Neural progenitor cell (in vitro differentiated cells): ENCODE results near the gene SLC4A5. TPM values are rescaled to one million over a fixed set of nuclear protein-coding genes. Genes with fewer than 3 reads are reported as not detected.

Experiments used
- DNase-seq: peaks from one replicate; pipeline ENCODE4 v3.0.0-alpha.2; 2016; ENCODE audit warnings: low spot score
- H2AFZ ChIP-seq: fragments of 200-600 bp; sonication (generic); replicated peaks from 2 replicates; pipeline ENCODE4 v1.6.1; 2016; ENCODE audit warnings: antibody characterized with exemption
- H3F3A ChIP-seq: fragments of 200-600 bp; sonication (generic); 2 replicates; pipeline ENCODE4 v1.6.1; 2016; ENCODE audit warnings: antibody characterized with exemption, low read depth
- H3K27ac ChIP-seq: fragments of 200-600 bp; sonication (generic); 2 replicates; pipeline ENCODE4 v1.5.1; 2016; ENCODE audit warnings: mild to moderate bottlenecking
- H3K27me3 ChIP-seq: fragments of 200-600 bp; sonication (generic); 2 replicates; pipeline ENCODE4 v1.6.1; 2016; ENCODE audit warnings: mild to moderate bottlenecking, moderate library complexity
- H3K36me3 ChIP-seq: fragments of 200-600 bp; sonication (generic); 2 replicates; pipeline ENCODE4 v1.5.1; 2016
- H3K4me1 ChIP-seq: fragments of 200-600 bp; sonication (generic); 2 replicates; pipeline ENCODE4 v1.6.1; 2016; ENCODE audit warnings: mixed run types
- H3K4me2 ChIP-seq: fragments of 200-600 bp; sonication (generic); 2 replicates; pipeline ENCODE4 v1.6.1; 2016
- H3K4me3 ChIP-seq: fragments of 200-600 bp; sonication (generic); 2 replicates; pipeline ENCODE4 v1.5.1; 2016
- H3K79me2 ChIP-seq: fragments of 200-600 bp; sonication (generic); 2 replicates; pipeline ENCODE4 v1.6.1; 2016; ENCODE audit warnings: low read depth
- H3K9ac ChIP-seq: fragments of 200-600 bp; sonication (generic); 2 replicates; pipeline ENCODE4 v1.6.1; 2016
- H3K9me3 ChIP-seq: fragments of 200-600 bp; sonication (generic); 2 replicates; pipeline ENCODE4 v1.5.1; 2016; ENCODE audit warnings: low read depth
- H4K20me1 ChIP-seq: fragments of 200-600 bp; sonication (generic); 2 replicates; pipeline ENCODE4 v1.6.1; 2016; ENCODE audit warnings: low read depth
- H3K27ac Mint-ChIP-seq: 3 replicates; pipeline ENCODE4 v1.8.0; 2021; ENCODE audit warnings: mixed read lengths
- H3K27me3 Mint-ChIP-seq: 2 replicates; pipeline ENCODE4 v1.8.0; 2022; ENCODE audit warnings: low read depth, mild to moderate bottlenecking, inconsistent platforms, moderate library complexity, mixed read lengths; ENCODE audit not compliant: insufficient read depth
- H3K36me3 Mint-ChIP-seq: 3 replicates; pipeline ENCODE4 v1.8.0; 2021; ENCODE audit warnings: mixed read lengths
- H3K4me1 Mint-ChIP-seq: 3 replicates; pipeline ENCODE4 v1.8.0; 2021; ENCODE audit warnings: mixed read lengths
- H3K4me3 Mint-ChIP-seq: 3 replicates; pipeline ENCODE4 v1.8.0; 2021; ENCODE audit warnings: mild to moderate bottlenecking, moderate library complexity, mixed read lengths
- H3K9me3 Mint-ChIP-seq: 3 replicates; pipeline ENCODE4 v1.8.0; 2020; ENCODE audit warnings: mixed read lengths
- EZH2 ChIP-seq: fragments of 200-600 bp; sonication (generic); IDR thresholded peaks from 2 replicates; pipeline ENCODE4 v1.6.1; 2017; ENCODE audit warnings: antibody characterized with exemption, mild to moderate bottlenecking, moderate library complexity
- EZH2phosphoT487 ChIP-seq: fragments of 200-600 bp; sonication (generic); IDR thresholded peaks from 2 replicates; pipeline ENCODE4 v1.6.1; 2017; ENCODE audit warnings: antibody characterized with exemption
- total RNA-seq: library from RNA; depleted of rRNA; stranded (reverse); fragments of >200 nt; gene quantifications from 2 replicates; pipeline ENCODE4 v1.2.3, GENCODE V29; 2015; ENCODE audit warnings: low replicate concordance
- TF ChIP-seq, protein P1 (sequence below): fragments of 200-600 bp; sonication (generic); IDR thresholded peaks from 2 replicates; pipeline ENCODE4 v1.5.1; 2017; ENCODE audit warnings: antibody characterized with exemption, mild to moderate bottlenecking

SLC4A5 gene
- total RNA-seq, 1 donor from 2014 or later, result 2.0 TPM

DNA sequence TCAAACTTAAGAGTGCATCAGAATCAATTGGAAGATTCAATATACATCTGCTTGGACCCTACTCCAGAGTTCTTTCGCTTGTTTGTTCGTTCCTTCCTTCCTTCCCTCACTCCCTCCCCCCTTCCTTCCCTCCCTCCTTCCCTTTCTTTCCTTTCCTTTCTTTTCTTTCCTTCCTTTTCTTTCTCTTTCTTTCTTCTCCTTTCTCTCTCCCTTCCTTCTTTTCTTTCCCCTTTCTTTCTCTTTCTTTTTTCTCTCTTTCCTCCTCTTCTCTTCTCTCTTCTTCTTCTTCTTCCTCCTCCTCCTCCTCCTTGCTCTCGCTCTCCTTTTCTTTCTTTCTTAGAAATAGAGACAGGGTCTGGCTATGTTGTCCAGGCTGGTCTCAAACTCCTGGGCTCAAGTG, 98.9 kb downstream of the SLC4A5 start:
- Histone ChIP-seq H3K4me3 (no peak overlapping the region), H3K9me3 (no peaks in the 10 kb centered on the region), H3K27ac (no peak overlapping the region), H3F3A (no peaks in the 10 kb centered on the region), H4K20me1 (no peaks in the 10 kb centered on the region), H3K27me3 (no peaks in the 10 kb centered on the region), H3K4me1 (no peaks in the 10 kb centered on the region), H3K9ac (no peak overlapping the region), H3K36me3 (no peaks in the 10 kb centered on the region), H3K4me2 (no peak overlapping the region), H3K79me2 (no peaks in the 10 kb centered on the region), H2AFZ (no peak overlapping the region)
- no peak overlapping the region for H3K27ac Mint-ChIP-seq
- no peaks in the 10 kb centered on the region for H3K9me3 Mint-ChIP-seq
- no peak for DNase-seq
- peaks cover 5% of the 10 kb centered on the region for H3K27me3 Mint-ChIP-seq
- H3K36me3 Mint-ChIP-seq, result no peaks in the 10 kb centered on the region
- no peak overlapping the region for H3K4me3 Mint-ChIP-seq
- no peak for TF ChIP-seq EZH2phosphoT487
- TF ChIP-seq, protein P1, sequence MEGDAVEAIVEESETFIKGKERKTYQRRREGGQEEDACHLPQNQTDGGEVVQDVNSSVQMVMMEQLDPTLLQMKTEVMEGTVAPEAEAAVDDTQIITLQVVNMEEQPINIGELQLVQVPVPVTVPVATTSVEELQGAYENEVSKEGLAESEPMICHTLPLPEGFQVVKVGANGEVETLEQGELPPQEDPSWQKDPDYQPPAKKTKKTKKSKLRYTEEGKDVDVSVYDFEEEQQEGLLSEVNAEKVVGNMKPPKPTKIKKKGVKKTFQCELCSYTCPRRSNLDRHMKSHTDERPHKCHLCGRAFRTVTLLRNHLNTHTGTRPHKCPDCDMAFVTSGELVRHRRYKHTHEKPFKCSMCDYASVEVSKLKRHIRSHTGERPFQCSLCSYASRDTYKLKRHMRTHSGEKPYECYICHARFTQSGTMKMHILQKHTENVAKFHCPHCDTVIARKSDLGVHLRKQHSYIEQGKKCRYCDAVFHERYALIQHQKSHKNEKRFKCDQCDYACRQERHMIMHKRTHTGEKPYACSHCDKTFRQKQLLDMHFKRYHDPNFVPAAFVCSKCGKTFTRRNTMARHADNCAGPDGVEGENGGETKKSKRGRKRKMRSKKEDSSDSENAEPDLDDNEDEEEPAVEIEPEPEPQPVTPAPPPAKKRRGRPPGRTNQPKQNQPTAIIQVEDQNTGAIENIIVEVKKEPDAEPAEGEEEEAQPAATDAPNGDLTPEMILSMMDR, result no peak
- no peak for TF ChIP-seq EZH2
- no peaks in the 10 kb centered on the region for H3K4me1 Mint-ChIP-seq

DNA sequence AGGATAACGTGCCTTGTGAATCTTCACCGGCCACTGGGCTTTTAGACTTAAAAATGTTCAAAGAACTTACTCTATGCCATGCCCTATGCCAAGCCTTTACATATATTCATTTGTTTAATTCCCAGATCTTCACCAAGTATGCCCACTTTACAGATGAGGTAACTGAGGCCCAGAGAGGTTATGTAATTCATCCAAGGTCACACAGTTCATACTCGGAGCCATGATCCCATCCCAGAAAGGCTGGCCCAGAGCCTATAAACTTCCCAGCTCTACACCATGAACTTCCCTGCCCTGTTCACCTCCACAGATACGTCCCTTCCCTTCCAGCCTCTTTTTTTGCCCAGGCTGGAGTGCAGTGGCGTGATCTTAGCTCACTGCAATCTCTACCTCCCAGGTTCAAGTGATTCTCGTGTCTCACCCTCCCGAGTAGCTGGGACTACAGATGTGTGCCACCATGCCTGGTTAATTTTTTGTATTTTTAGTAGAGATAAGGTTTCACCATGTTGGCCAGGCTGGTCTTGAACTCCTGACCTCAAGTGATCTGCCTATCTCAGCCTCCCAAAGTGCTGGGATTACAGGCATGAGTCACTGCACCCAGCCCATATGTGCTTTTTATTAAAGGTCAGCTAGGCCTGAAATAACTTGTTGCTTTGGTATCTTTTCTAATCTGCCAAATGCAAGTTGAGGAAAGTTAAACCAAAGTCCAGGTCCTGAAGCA, 100.7 kb downstream of the SLC4A5 start:
- H3K9me3 Mint-ChIP-seq, result no peaks in the 10 kb centered on the region
- TF ChIP-seq EZH2phosphoT487 (no peak), EZH2 (no peak)
- TF ChIP-seq, protein P1, result no peak
- no peak overlapping the region for H3K4me3 Mint-ChIP-seq
- H3K4me1 Mint-ChIP-seq, result no peaks in the 10 kb centered on the region
- Histone ChIP-seq H3F3A (no peaks in the 10 kb centered on the region), H3K27me3 (no peaks in the 10 kb centered on the region), H3K9me3 (no peaks in the 10 kb centered on the region), H3K4me3 (no peak overlapping the region), H3K27ac (no peak overlapping the region), H3K4me2 (no peak overlapping the region), H2AFZ (no peak overlapping the region), H3K4me1 (no peaks in the 10 kb centered on the region), H4K20me1 (no peaks in the 10 kb centered on the region), H3K9ac (no peak overlapping the region), H3K79me2 (no peaks in the 10 kb centered on the region), H3K36me3 (no peaks in the 10 kb centered on the region)
- H3K27ac Mint-ChIP-seq, result no peak overlapping the region
- peaks cover 4% of the 10 kb centered on the region for H3K27me3 Mint-ChIP-seq
- no peaks in the 10 kb centered on the region for H3K36me3 Mint-ChIP-seq
- no peak for DNase-seq

DNA sequence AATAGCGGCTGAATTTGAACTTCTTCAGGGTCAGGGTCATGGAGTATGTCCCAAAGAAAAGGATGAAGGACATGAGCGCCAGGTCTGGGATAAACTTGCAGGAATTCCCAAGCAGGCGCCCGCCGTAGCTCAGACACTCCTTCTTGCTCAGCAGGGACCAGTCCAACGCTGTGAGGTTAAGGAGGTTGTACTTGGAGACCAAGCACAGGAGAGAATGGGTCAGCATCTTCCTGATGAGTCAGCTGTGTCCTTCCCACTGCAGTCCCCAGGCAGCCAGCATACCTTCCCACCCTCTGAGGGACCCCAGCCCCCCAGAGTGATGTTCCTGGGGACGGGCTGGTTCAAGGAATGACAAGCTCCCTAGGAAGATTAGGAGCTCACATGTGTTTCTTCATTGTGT, 103.9 kb downstream of the SLC4A5 start:
- H3K27me3 ChIP-seq, result no peaks in the 10 kb centered on the region
- H3K4me1 ChIP-seq, result no peaks in the 10 kb centered on the region
- no peak overlapping the region for H3K27ac ChIP-seq
- H3F3A ChIP-seq, result no peaks in the 10 kb centered on the region
- DNase-seq, result no peak
- no peaks in the 10 kb centered on the region for H3K36me3 ChIP-seq
- no peaks in the 10 kb centered on the region for H3K9me3 ChIP-seq
- H3K4me2 ChIP-seq, result no peak overlapping the region
- Mint-ChIP-seq H3K4me1 (no peaks in the 10 kb centered on the region), H3K36me3 (no peaks in the 10 kb centered on the region), H3K4me3 (no peak overlapping the region), H3K9me3 (no peaks in the 10 kb centered on the region), H3K27me3 (peaks cover 7% of the 10 kb centered on the region), H3K27ac (no peak overlapping the region)
- no peak overlapping the region for H3K9ac ChIP-seq
- no peak for TF ChIP-seq EZH2
- TF ChIP-seq, protein P1, result no peak
- TF ChIP-seq EZH2phosphoT487, result no peak
- no peaks in the 10 kb centered on the region for H4K20me1 ChIP-seq
- H3K4me3 ChIP-seq, result no peak overlapping the region
- no peak overlapping the region for H2AFZ ChIP-seq
- H3K79me2 ChIP-seq, result no peaks in the 10 kb centered on the region
